Measurements from ENCODE around the gene EIF4G1. TPM values are rescaled to one million over a fixed set of nuclear protein-coding genes. Genes with fewer than 3 reads are reported as not detected.

EIF4G1 gene
- total and polyA plus RNA-seq, 4 donors: 132 to 187 (median 163) TPM

- WGBS (ENCODE audit: insufficient coverage): 5% methylated on average over 36 of the region's 42 CpGs
- Histone ChIP-seq H3K36me3 (ENCODE audit: control insufficient read depth, insufficient read depth, low read length) (peaks cover 31% of the 10 kb centered on the region), H3K27me3 (ENCODE audit: control insufficient read depth, insufficient read depth, low read length) (peaks cover 14% of the 10 kb centered on the region), H3K4me1 (ENCODE audit: control insufficient read depth, insufficient read depth, low read length) (peaks cover 30% of the 10 kb centered on the region), H3K27ac (ENCODE audit: low read depth, low read length) (no peak overlapping the region), H3K9me3 (ENCODE audit: control insufficient read depth, insufficient read depth, low read length) (no peaks in the 10 kb centered on the region), H3K4me3 (ENCODE audit: low read depth, low read length) (peak overlapping the region; percentile 12)
- DNase-seq (ENCODE audit: low read depth in 4 of 6, low spot score in 6 of 6): peak in 2 of 6 donors; percentile 44 to 58
These were observed 66.3 kb downstream of the EIF4G1 start for GRCh38 chr3:184380627-184381260.

DNA sequence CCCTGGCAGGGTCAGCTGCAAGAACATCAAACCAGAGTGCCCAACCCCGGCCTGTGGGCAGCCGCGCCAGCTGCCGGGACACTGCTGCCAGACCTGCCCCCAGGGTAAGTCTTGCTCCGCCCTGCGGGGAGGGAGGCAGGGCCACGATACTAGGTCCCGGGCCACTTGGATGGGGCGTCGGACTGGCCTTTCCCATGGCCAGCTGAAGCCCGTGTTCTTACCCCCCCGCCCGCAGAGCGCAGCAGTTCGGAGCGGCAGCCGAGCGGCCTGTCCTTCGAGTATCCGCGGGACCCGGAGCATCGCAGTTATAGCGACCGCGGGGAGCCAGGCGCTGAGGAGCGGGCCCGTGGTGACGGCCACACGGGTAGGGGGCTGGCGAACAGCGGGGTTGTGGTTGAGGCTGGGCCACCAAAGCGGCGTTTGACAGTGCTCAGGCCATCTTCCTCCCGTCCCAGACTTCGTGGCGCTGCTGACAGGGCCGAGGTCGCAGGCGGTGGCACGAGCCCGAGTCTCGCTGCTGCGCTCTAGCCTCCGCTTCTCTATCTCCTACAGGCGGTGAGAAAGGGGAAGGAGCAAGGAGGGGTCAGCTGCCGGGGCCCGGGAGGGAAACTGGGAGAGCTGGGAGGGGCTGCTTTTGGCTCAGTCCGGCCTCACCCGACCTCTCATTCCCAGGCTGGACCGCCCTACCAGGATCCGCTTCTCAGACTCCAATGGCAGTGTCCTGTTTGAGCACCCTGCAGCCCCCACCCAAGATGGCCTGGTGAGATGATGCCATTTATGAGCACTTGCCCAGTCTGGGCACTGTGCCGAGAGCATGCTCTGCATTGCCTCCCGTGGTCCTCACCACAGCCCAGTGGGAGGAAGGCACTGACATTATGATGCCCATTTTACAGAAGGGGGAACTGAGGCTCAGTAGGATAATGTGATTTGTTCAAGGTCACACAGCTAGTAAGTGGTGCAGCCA lies 67.1 kb downstream of the EIF4G1 start:
- peak in 2 of 6 donors; percentile 23 for DNase-seq (ENCODE audit: low read depth in 4 of 6, low spot score in 6 of 6)
- Histone ChIP-seq H3K9me3 (ENCODE audit: control insufficient read depth, insufficient read depth, low read length) (no peaks in the 10 kb centered on the region), H3K4me1 (ENCODE audit: control insufficient read depth, insufficient read depth, low read length) (peaks cover 30% of the 10 kb centered on the region), H3K36me3 (ENCODE audit: control insufficient read depth, insufficient read depth, low read length) (peaks cover 39% of the 10 kb centered on the region), H3K27me3 (ENCODE audit: control insufficient read depth, insufficient read depth, low read length) (peaks cover 14% of the 10 kb centered on the region), H3K4me3 (ENCODE audit: low read depth, low read length) (peak overlapping the region; percentile 12), H3K27ac (ENCODE audit: low read depth, low read length) (no peak overlapping the region)
- 21% methylated on average over 43 of the region's 55 CpGs for WGBS (ENCODE audit: insufficient coverage)

- Histone ChIP-seq H3K27ac (ENCODE audit: low read depth, low read length) (no peak overlapping the region), H3K36me3 (ENCODE audit: control insufficient read depth, insufficient read depth, low read length) (peaks cover 49% of the 10 kb centered on the region), H3K4me3 (ENCODE audit: low read depth, low read length) (no peak overlapping the region), H3K27me3 (ENCODE audit: control insufficient read depth, insufficient read depth, low read length) (peaks cover 11% of the 10 kb centered on the region), H3K9me3 (ENCODE audit: control insufficient read depth, insufficient read depth, low read length) (no peaks in the 10 kb centered on the region), H3K4me1 (ENCODE audit: control insufficient read depth, insufficient read depth, low read length) (peaks cover 28% of the 10 kb centered on the region)
- 93% methylated on average over 9 of the region's 16 CpGs for WGBS (ENCODE audit: insufficient coverage)
- DNase-seq (ENCODE audit: low read depth in 4 of 6, low spot score in 6 of 6): no peak
These were observed 68.1 kb downstream of the EIF4G1 start for GRCh38 chr3:184382326-184383032.

- H3K4me1 ChIP-seq (ENCODE audit: control insufficient read depth, insufficient read depth, low read length): peaks cover 22% of the 10 kb centered on the region
- WGBS (ENCODE audit: insufficient coverage): 92% methylated on average over 12 of the region's 15 CpGs
- H3K9me3 ChIP-seq (ENCODE audit: control insufficient read depth, insufficient read depth, low read length): no peaks in the 10 kb centered on the region
- DNase-seq (ENCODE audit: low read depth in 4 of 6, low spot score in 6 of 6): no peak
- peaks cover 11% of the 10 kb centered on the region for H3K27me3 ChIP-seq (ENCODE audit: control insufficient read depth, insufficient read depth, low read length)
- H3K36me3 ChIP-seq (ENCODE audit: control insufficient read depth, insufficient read depth, low read length): peaks cover 54% of the 10 kb centered on the region
- H3K27ac ChIP-seq (ENCODE audit: low read depth, low read length): no peak overlapping the region
- H3K4me3 ChIP-seq (ENCODE audit: low read depth, low read length): no peak overlapping the region
These were observed 68.8 kb downstream of the EIF4G1 start for GRCh38 chr3:184383033-184383740.

DNA sequence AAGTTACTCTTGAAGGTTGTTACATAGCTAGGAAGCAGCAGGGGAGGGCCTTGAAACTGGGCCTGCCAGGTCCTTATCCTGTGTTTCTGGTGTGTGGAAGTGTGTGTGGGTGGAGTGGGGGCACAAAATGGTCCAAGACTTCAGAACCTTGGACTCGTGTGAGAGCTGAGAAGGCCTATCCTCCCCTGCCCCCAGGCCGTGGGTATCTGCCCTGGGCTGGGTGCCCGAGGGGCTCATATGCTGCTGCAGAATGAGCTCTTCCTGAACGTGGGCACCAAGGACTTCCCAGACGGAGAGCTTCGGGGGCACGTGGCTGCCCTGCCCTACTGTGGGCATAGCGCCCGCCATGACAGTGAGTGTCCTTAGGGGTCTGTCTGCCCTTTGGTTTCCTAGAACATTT lies 69.9 kb downstream of the EIF4G1 start:
- Histone ChIP-seq H3K4me1 (ENCODE audit: control insufficient read depth, insufficient read depth, low read length) (peaks cover 15% of the 10 kb centered on the region), H3K4me3 (ENCODE audit: low read depth, low read length) (no peak overlapping the region), H3K36me3 (ENCODE audit: control insufficient read depth, insufficient read depth, low read length) (peaks cover 65% of the 10 kb centered on the region), H3K27me3 (ENCODE audit: control insufficient read depth, insufficient read depth, low read length) (peaks cover 11% of the 10 kb centered on the region), H3K27ac (ENCODE audit: low read depth, low read length) (no peak overlapping the region), H3K9me3 (ENCODE audit: control insufficient read depth, insufficient read depth, low read length) (no peaks in the 10 kb centered on the region)
- DNase-seq (ENCODE audit: low read depth in 4 of 6, low spot score in 6 of 6): no peak
- WGBS (ENCODE audit: insufficient coverage): 87% methylated on average over 9 of the region's 9 CpGs

Small RNA genes within 50 kb of the gene (small RNA-seq; reads per million reads assigned to genes)
- gene SNORD66 (ENCODE audit: low replicate concordance): 452 reads per million, percentile 99 among the genes with 10 or more reads in this experiment

Other genes with a start within 250 kb of the EIF4G1 start
- not detected for gene HTR3E, start 217.5 kb upstream of the EIF4G1 start, total RNA-seq
- gene HTR3E, start 217.5 kb upstream of the EIF4G1 start, polyA plus RNA-seq (ENCODE audit: insufficient read length in 2 of 2): not detected
- 10 to 100 TPM; 38.3 to 39.0 TPM for gene EIF2B5, start 179.2 kb upstream of the EIF4G1 start, total RNA-seq
- 10 to 100 TPM; 52.6 to 58.9 TPM for gene EIF2B5, start 179.2 kb upstream of the EIF4G1 start, polyA plus RNA-seq (ENCODE audit: insufficient read length in 2 of 2)
- 10 to 100 TPM; 20.7 to 43.7 TPM for gene DVL3, start 159.2 kb upstream of the EIF4G1 start, total RNA-seq
- 100 to 1,000 TPM; 105 to 114 TPM for gene DVL3, start 159.2 kb upstream of the EIF4G1 start, polyA plus RNA-seq (ENCODE audit: insufficient read length in 2 of 2)
- gene AP2M1, start 139.8 kb upstream of the EIF4G1 start, total RNA-seq: 100 to 1,000 TPM; 293 to 307 TPM
- 100 to 1,000 TPM; 523 to 556 TPM for gene AP2M1, start 139.8 kb upstream of the EIF4G1 start, polyA plus RNA-seq (ENCODE audit: insufficient read length in 2 of 2)
- gene ABCF3, start 128.4 kb upstream of the EIF4G1 start, total RNA-seq: 10 to 100 TPM; 47.9 to 49.5 TPM
- gene ABCF3, start 128.4 kb upstream of the EIF4G1 start, polyA plus RNA-seq (ENCODE audit: insufficient read length in 2 of 2): 10 to 100 TPM; 78.4 to 94.4 TPM
- 10 to 100 TPM in 1 of 2 donors, 1 to 10 TPM in 1; 4.6 to 12.0 TPM for gene VWA5B2, start 85.0 kb upstream of the EIF4G1 start, total RNA-seq
- gene VWA5B2, start 85.0 kb upstream of the EIF4G1 start, polyA plus RNA-seq (ENCODE audit: insufficient read length in 2 of 2): 10 to 100 TPM; 36.4 to 55.5 TPM
- 10 to 100 TPM in 1 of 2 donors, 1 to 10 TPM in 1; 9.1 to 13.2 TPM for gene ALG3, start 65.6 kb upstream of the EIF4G1 start, total RNA-seq
- 10 to 100 TPM; 25.4 to 29.4 TPM for gene ALG3, start 65.6 kb upstream of the EIF4G1 start, polyA plus RNA-seq (ENCODE audit: insufficient read length in 2 of 2)
- 1 to 10 TPM in 1 of 2 donors, under 1 TPM in 1; 0.40 to 1.9 TPM for gene EEF1AKMT4, start 64.9 kb upstream of the EIF4G1 start, total RNA-seq
- 1 to 10 TPM; 1.8 to 1.9 TPM for gene EEF1AKMT4, start 64.9 kb upstream of the EIF4G1 start, polyA plus RNA-seq (ENCODE audit: insufficient read length in 2 of 2)
- gene CAMK2N2, start 53.1 kb upstream of the EIF4G1 start, total RNA-seq: 1 to 10 TPM; 9.1 to 9.6 TPM
- gene CAMK2N2, start 53.1 kb upstream of the EIF4G1 start, polyA plus RNA-seq (ENCODE audit: insufficient read length in 2 of 2): 100 to 1,000 TPM; 203 to 204 TPM
- gene ECE2, start 38.6 kb upstream of the EIF4G1 start, total RNA-seq: 10 to 100 TPM in 1 of 2 donors, 1 to 10 TPM in 1; 3.6 to 12.5 TPM
- 10 to 100 TPM; 18.6 to 23.1 TPM for gene ECE2, start 38.6 kb upstream of the EIF4G1 start, polyA plus RNA-seq (ENCODE audit: insufficient read length in 2 of 2)
- 100 to 1,000 TPM; 177 to 237 TPM for gene PSMD2, start 15.4 kb upstream of the EIF4G1 start, total RNA-seq
- 100 to 1,000 TPM; 268 to 275 TPM for gene PSMD2, start 15.4 kb upstream of the EIF4G1 start, polyA plus RNA-seq (ENCODE audit: insufficient read length in 2 of 2)
- gene FAM131A, start 23.0 kb downstream of the EIF4G1 start, total RNA-seq: 10 to 100 TPM; 35.4 to 43.8 TPM
- 10 to 100 TPM; 50.1 to 57.3 TPM for gene FAM131A, start 23.0 kb downstream of the EIF4G1 start, polyA plus RNA-seq (ENCODE audit: insufficient read length in 2 of 2)
- 10 to 100 TPM; 13.1 to 41.3 TPM for gene CLCN2, start 47.0 kb downstream of the EIF4G1 start, total RNA-seq
- gene CLCN2, start 47.0 kb downstream of the EIF4G1 start, polyA plus RNA-seq (ENCODE audit: insufficient read length in 2 of 2): 10 to 100 TPM; 13.7 to 28.5 TPM
- gene POLR2H, start 47.1 kb downstream of the EIF4G1 start, total RNA-seq: 10 to 100 TPM; 45.4 to 76.9 TPM
- 10 to 100 TPM; 54.1 to 81.2 TPM for gene POLR2H, start 47.1 kb downstream of the EIF4G1 start, polyA plus RNA-seq (ENCODE audit: insufficient read length in 2 of 2)
- gene THPO, start 63.6 kb downstream of the EIF4G1 start, total RNA-seq: 1 to 10 TPM in 1 of 2 donors, under 1 TPM in 1; 0.40 to 2.6 TPM
- gene THPO, start 63.6 kb downstream of the EIF4G1 start, polyA plus RNA-seq (ENCODE audit: insufficient read length in 2 of 2): 1 to 10 TPM; 1.8 to 2.0 TPM
- 10 to 100 TPM; 11.4 to 18.3 TPM for gene CHRD, start 65.4 kb downstream of the EIF4G1 start, total RNA-seq
- gene CHRD, start 65.4 kb downstream of the EIF4G1 start, polyA plus RNA-seq (ENCODE audit: insufficient read length in 2 of 2): 10 to 100 TPM; 17.4 to 23.7 TPM
- 10 to 100 TPM in 1 of 2 donors, 1 to 10 TPM in 1; 9.3 to 11.7 TPM for gene EPHB3, start 247.2 kb downstream of the EIF4G1 start, total RNA-seq
- gene EPHB3, start 247.2 kb downstream of the EIF4G1 start, polyA plus RNA-seq (ENCODE audit: insufficient read length in 2 of 2): 10 to 100 TPM; 25.6 to 35.2 TPM

Data from spinal cord (tissue), 10 donors.